K562 (cell line): ENCODE data around the gene WNK1. TPM values are rescaled to one million over a fixed set of nuclear protein-coding genes. Genes with fewer than 3 reads are reported as not detected.

ENCODE experiments used
- ATAC-seq: fragments of 200-7000 bp; cut with Tn5 transposase; 3 replicates; pipeline ENCODE4 v1.9.1; 2020; ENCODE audit warnings: moderate library complexity
- BruUV-seq: library from RNA; stranded (reverse); fragments of 400-500 nt; replicated peaks from 2 replicates; lab custom pipeline; 2021; lab: Mats Ljungman, UMichigan
- CTCF ChIA-PET: fragments of 300-600 bp; formaldehyde crosslinking; extraction: SDS; loops from one replicate; lab custom pipeline; 2021; ENCODE audit warnings: low intra/inter-chr PET ratio; lab: Yijun Ruan, JAX
- POLR2A ChIA-PET: fragments of 300-600, 350-650 bp; sonication (Branson Sonifier 250); formaldehyde crosslinking; extraction: SDS; loops from one replicate; lab custom pipeline; 2021; ENCODE audit warnings: antibody characterized with exemption, inconsistent platforms; lab: Yijun Ruan, JAX
- DNase-seq, 4 experiments: peaks; one replicate each; pipeline versions ENCODE4 v3.0.0 to v3.0.0-alpha.2; 2011 to 2018; ENCODE audit warnings: low spot score in 3 of 4, mixed read lengths in 3 of 4; ENCODE audit errors: extremely low read depth in 1 of 4
- FAIRE-seq: peaks from 2 replicates; lab custom pipeline; 2011; peaks lifted over from hg19 to GRCh38; lab: Jason Lieb, UNC
- H2AFZ ChIP-seq: 2 replicates; pipeline ENCODE4 v1.6.0; 2011; ENCODE audit warnings: low read depth, low read length, control low read depth, inconsistent platforms
- H3K27ac ChIP-seq: fragments of 200-600 bp; 3 replicates; pipeline ENCODE4 v1.8.0; 2011; ENCODE audit warnings: low read depth, mild to moderate bottlenecking, control low read depth, inconsistent platforms, low read length, moderate library complexity, mixed read lengths; ENCODE audit errors: extremely low read depth
- H3K27me3 ChIP-seq, 2 experiments: fragments of 300-600 bp in 1 of 2; 2 replicates in 1 of 2; 3 replicates in 1 of 2; pipeline versions ENCODE4 v1.6.0 to v1.8.0; 2011; ENCODE audit warnings: inconsistent platforms in 2 of 2, low read length in 2 of 2, mild to moderate bottlenecking in 1 of 2, mixed read lengths in 1 of 2, moderate library complexity in 1 of 2; ENCODE audit not compliant: control insufficient read depth in 2 of 2, insufficient read depth in 2 of 2
- H3K36me3 ChIP-seq: fragments of 300-600 bp; 3 replicates; pipeline ENCODE4 v1.8.0; 2011; ENCODE audit warnings: mild to moderate bottlenecking, low read length, inconsistent platforms; ENCODE audit not compliant: control insufficient read depth, insufficient read depth
- H3K4me1 ChIP-seq, 2 experiments: fragments of 200-600 bp in 1 of 2; replicated peaks in 1 of 2; 2 replicates in 1 of 2; 3 replicates in 1 of 2; pipeline versions ENCODE4 v1.5.1 to v1.8.0; 2011; ENCODE audit warnings: inconsistent platforms in 2 of 2, low read length in 2 of 2, mild to moderate bottlenecking in 1 of 2, mixed read lengths in 1 of 2, moderate library complexity in 1 of 2; ENCODE audit not compliant: control insufficient read depth in 2 of 2, insufficient read depth in 2 of 2
- H3K4me2 ChIP-seq: 2 replicates; pipeline ENCODE4 v1.6.1; 2011; ENCODE audit warnings: low read length, control low read depth, inconsistent platforms, mixed read lengths; ENCODE audit not compliant: insufficient read depth
- H3K4me3 ChIP-seq: fragments of 200-600 bp; sonication (generic), shearing (Covaris generic); 2 replicates; pipeline ENCODE4 v1.5.1; 2016; ENCODE audit warnings: control low read depth, inconsistent platforms
- H3K79me2 ChIP-seq: fragments of 200-600 bp; 3 replicates; pipeline ENCODE4 v1.8.0; 2011; ENCODE audit warnings: low read length, inconsistent platforms; ENCODE audit not compliant: control insufficient read depth, insufficient read depth
- H3K9ac ChIP-seq, 2 experiments: 2 replicates each; pipeline versions ENCODE4 v1.6.0 to v1.6.1; 2011; ENCODE audit warnings: low read depth in 2 of 2, low read length in 2 of 2, control low read depth in 1 of 2, inconsistent platforms in 1 of 2, mild to moderate bottlenecking in 1 of 2, mixed read lengths in 1 of 2; ENCODE audit not compliant: insufficient read depth in 1 of 2
- H3K9me1 ChIP-seq: one replicate; pipeline ENCODE4 v1.6.0; 2011; ENCODE audit warnings: inconsistent platforms, mild to moderate bottlenecking, low read length, moderate library complexity; ENCODE audit not compliant: control insufficient read depth, insufficient read depth
- H3K9me3 ChIP-seq: replicated peaks from 2 replicates; pipeline ENCODE4 v1.5.1; 2011; ENCODE audit warnings: low read depth, low read length, inconsistent platforms; ENCODE audit not compliant: control insufficient read depth, insufficient read depth
- H4K20me1 ChIP-seq: replicated peaks from 2 replicates; pipeline ENCODE4 v1.6.1; 2011; ENCODE audit warnings: low read length, inconsistent platforms, mixed read lengths; ENCODE audit not compliant: control insufficient read depth, insufficient read depth
- ETV5 ChIP-seq: sonication (generic); formaldehyde crosslinking; IDR thresholded peaks from 2 replicates; pipeline ENCODE4 v1.4.0; 2020; ENCODE audit warnings: low read depth, mild to moderate bottlenecking, missing genetic modification reagents
- LARP7 ChIP-seq: fragments of 450-650 bp; IDR thresholded peaks from 2 replicates; pipeline ENCODE4 v1.6.1; 2016
- PHF20 ChIP-seq: fragments of 450-650 bp; IDR thresholded peaks from 2 replicates; pipeline ENCODE4 v1.6.1; 2018; ENCODE audit not compliant: partially characterized antibody
- POLR2AphosphoS2 ChIP-seq: IDR thresholded peaks from 2 replicates; pipeline ENCODE4 v1.6.1; 2012; ENCODE audit warnings: low read length, improper control_type of control experiment
- ZNF121 ChIP-seq: sonication (generic); formaldehyde crosslinking; conservative IDR thresholded peaks from 2 replicates; pipeline ENCODE4 v1.8.0; 2022; ENCODE audit warnings: missing genetic modification reagents
- WGBS: fragments of 100-300 bp; shearing (Covaris generic); methylation state at CpG from one replicate; pipeline ENCODE4 v1.1.6; 2016; ENCODE audit warnings: low coverage, mixed read lengths; ENCODE audit not compliant: insufficient coverage; ENCODE audit errors: missing lambda C conversion rate; 5-methylcytosine and 5-hydroxymethylcytosine counted together
- in situ Hi-C: fragments of 300-500 bp; cut with MboI; formaldehyde crosslinking; loops from 4 replicates; pipeline ENCODE4 v1.15.0; 2018; ENCODE audit warnings: inconsistent platforms, mixed read lengths
- intact Hi-C: fragments of 100-400 bp; cut with micrococcal nuclease; formaldehyde crosslinking; loops from 2 replicates; pipeline ENCODE4 v1.14.2; 2022
- polyA plus RNA-seq, 8 experiments: library from polyadenylated mRNA; depleted of rRNA in 4 of 8; stranded (reverse) in 5 of 8; unstranded in 3 of 8; fragments of >200 nt; fragmentation: Nextera tagmentation in 2 of 8; fragmentation: Illumina TruSeq in 1 of 8; extraction: Ambion mirVana in 2 of 8; extraction: Trizol in 1 of 8; gene quantifications; 2 replicates each; pipeline versions ENCODE4 v1.2.1 to v1.2.3, GENCODE V29; 2011 to 2014; ENCODE audit warnings: inconsistent platforms in 1 of 8, missing spikeins in 1 of 8
- total RNA-seq, 7 experiments: library from RNA; depleted of rRNA in 6 of 7; stranded (reverse); fragments of >200 nt in 6 of 7; fragmentation: Illumina TruSeq in 2 of 7; extraction: Trizol in 2 of 7; gene quantifications; 2 replicates each; pipeline versions ENCODE4 v1.2.1 to v1.2.3, GENCODE V29; 2011 to 2021; ENCODE audit warnings: low replicate concordance in 1 of 7
- TF ChIP-seq, protein P1 (sequence below): sonication (generic); formaldehyde crosslinking; IDR thresholded peaks from 2 replicates; pipeline ENCODE4 v1.8.0; 2022; ENCODE audit warnings: mild to moderate bottlenecking, missing genetic modification reagents
- TF ChIP-seq, protein P2 (sequence below): fragments of 250-450 bp; sonication (Bioruptor Pico); IDR thresholded peaks from 2 replicates; pipeline ENCODE4 v1.4.0; 2020

The WNK1 gene
- total and polyA plus RNA-seq, 9 of the 15 experiments (the other 6 are each of a cell fraction or from before 2014, with no cell fraction given) = 4.3 to 73.9 (median 31.0) TPM

DNA sequence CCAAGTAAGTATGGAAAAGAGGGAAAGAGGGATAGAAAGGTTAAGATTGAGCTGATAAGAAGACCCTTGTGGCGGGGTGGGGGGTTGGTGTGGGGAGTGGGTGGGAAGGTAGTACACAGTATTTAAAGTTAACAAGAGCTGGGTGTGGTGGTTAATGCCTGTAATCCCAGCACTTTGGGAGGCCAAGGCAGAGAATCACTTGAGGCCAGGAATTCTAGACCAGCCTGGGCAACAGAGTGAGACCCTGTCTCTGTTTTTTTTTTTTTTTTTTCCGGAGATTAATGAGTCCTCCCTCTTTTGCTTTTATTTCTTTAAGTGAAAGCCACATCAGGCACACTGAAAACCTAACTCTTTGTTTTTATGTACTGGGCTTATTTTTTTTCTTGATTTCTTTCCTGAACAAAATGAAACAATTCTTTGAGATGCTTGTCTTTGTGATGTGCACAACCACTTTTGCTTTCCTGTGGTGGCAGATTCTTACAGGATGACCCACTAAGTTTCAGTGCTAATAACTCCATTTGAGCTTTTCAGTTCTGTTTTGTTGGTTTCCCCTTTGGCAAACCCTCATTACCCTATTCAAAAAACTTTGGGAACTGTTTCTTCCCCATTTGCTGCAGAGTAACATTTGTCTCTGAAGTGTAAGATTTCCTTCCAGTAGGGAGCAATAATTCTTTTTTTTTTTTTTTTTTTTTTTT is 54.8 kb downstream of the WNK1 start:
- no peak for ATAC-seq
- Histone ChIP-seq H3K9ac (no peak overlapping the region), H2AFZ (no peak overlapping the region), H4K20me1 (peaks cover 4% of the 10 kb centered on the region; the same call in 1 of the 2 replicates), H3K36me3 (no peaks in the 10 kb centered on the region), H3K4me2 (no peak overlapping the region), H3K9me3 (no peaks in the 10 kb centered on the region), H3K9me1 (no peaks in the 10 kb centered on the region), H3K4me3 (no peak overlapping the region), H3K27ac (no peak overlapping the region)
- ChIA-PET POLR2A (interaction anchor here (0.7 kb wide), 1 partner anchor 178 kb away, joined by 4 read pairs; no protein-coding TSS in a partner anchor), CTCF (no interaction called here)
- no TSS peak for BruUV-seq
- no peak for DNase-seq
- no peak for FAIRE-seq
- intact Hi-C loops = no loop called here
- TF ChIP-seq ZNF121 (CRISPR knock-in tag) = 0 out of 2 replicates have a peak, but pooled peaks have one; percentile 20
- no peak for TF ChIP-seq PHF20
- TF ChIP-seq, all 486 proteins: peak for 1
- in situ Hi-C loops = no loop called here
- Histone ChIP-seq H3K4me1 (peaks cover 3 to 8% of the 10 kb centered on the region in 2 experiments; a peak in 3 of 5 replicates), H3K27me3 (no peaks in the 10 kb centered on the region), H3K79me2 (peaks cover 95% of the 10 kb centered on the region)
- WGBS = no CpG with 5 or more reads among the region's 2 CpGs

DNA sequence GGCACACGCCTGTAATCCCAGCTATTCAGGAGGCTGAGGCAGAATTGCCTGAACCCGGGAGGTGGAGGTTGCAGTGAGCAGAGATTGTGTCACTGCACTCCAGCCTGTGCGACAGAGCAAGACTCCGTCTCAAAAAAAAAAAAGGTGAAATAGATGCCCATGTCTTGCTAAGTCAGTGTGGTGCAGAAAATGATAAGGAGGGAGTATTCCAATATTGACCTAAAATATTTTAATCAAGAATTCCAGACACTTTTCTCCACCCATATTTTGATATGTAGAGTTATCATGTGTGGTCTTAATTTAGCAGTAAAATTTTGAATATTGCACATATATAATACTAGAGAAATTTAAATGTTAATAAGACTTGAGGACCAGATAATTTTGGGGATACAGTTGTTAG is 57.7 kb downstream of the WNK1 start:
- 29% methylated on average over 4 of the region's 4 CpGs for WGBS
- in situ Hi-C loops (loop anchor here (5.0 kb wide), 1 partner anchor 243 kb away; no protein-coding TSS in a partner anchor), intact Hi-C loops (loop anchor here (5.0 kb wide), 2 partner anchors 58 to 233 kb away; partner anchors contain the start of gene WNK1)
- ChIA-PET CTCF (no interaction called here), POLR2A (no interaction called here)
- Histone ChIP-seq H3K27me3 (no peaks in the 10 kb centered on the region), H3K27ac (no peak overlapping the region), H3K4me3 (no peak overlapping the region), H3K9me1 (no peaks in the 10 kb centered on the region), H3K9me3 (no peaks in the 10 kb centered on the region), H3K4me2 (no peak overlapping the region), H3K79me2 (peaks cover 92% of the 10 kb centered on the region), H4K20me1 (peaks cover 4% of the 10 kb centered on the region; the same call in 1 of the 2 replicates), H3K4me1 (peaks cover 2 to 3% of the 10 kb centered on the region in 2 experiments; a peak in 3 of 5 replicates), H2AFZ (no peak overlapping the region), H3K9ac (no peak overlapping the region), H3K36me3 (peaks cover 13% of the 10 kb centered on the region; the same call in 1 of the 3 replicates)
- no peak for DNase-seq
- no peak for ATAC-seq
- BruUV-seq = no TSS peak
- FAIRE-seq = no peak
- TF ChIP-seq ETV5 (CRISPR knock-in tag) (no peak), POLR2AphosphoS2 (no peak), LARP7 (no peak)
- TF ChIP-seq, protein P1, sequence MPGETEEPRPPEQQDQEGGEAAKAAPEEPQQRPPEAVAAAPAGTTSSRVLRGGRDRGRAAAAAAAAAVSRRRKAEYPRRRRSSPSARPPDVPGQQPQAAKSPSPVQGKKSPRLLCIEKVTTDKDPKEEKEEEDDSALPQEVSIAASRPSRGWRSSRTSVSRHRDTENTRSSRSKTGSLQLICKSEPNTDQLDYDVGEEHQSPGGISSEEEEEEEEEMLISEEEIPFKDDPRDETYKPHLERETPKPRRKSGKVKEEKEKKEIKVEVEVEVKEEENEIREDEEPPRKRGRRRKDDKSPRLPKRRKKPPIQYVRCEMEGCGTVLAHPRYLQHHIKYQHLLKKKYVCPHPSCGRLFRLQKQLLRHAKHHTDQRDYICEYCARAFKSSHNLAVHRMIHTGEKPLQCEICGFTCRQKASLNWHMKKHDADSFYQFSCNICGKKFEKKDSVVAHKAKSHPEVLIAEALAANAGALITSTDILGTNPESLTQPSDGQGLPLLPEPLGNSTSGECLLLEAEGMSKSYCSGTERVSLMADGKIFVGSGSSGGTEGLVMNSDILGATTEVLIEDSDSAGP = no peak
- TF ChIP-seq, protein P2, sequence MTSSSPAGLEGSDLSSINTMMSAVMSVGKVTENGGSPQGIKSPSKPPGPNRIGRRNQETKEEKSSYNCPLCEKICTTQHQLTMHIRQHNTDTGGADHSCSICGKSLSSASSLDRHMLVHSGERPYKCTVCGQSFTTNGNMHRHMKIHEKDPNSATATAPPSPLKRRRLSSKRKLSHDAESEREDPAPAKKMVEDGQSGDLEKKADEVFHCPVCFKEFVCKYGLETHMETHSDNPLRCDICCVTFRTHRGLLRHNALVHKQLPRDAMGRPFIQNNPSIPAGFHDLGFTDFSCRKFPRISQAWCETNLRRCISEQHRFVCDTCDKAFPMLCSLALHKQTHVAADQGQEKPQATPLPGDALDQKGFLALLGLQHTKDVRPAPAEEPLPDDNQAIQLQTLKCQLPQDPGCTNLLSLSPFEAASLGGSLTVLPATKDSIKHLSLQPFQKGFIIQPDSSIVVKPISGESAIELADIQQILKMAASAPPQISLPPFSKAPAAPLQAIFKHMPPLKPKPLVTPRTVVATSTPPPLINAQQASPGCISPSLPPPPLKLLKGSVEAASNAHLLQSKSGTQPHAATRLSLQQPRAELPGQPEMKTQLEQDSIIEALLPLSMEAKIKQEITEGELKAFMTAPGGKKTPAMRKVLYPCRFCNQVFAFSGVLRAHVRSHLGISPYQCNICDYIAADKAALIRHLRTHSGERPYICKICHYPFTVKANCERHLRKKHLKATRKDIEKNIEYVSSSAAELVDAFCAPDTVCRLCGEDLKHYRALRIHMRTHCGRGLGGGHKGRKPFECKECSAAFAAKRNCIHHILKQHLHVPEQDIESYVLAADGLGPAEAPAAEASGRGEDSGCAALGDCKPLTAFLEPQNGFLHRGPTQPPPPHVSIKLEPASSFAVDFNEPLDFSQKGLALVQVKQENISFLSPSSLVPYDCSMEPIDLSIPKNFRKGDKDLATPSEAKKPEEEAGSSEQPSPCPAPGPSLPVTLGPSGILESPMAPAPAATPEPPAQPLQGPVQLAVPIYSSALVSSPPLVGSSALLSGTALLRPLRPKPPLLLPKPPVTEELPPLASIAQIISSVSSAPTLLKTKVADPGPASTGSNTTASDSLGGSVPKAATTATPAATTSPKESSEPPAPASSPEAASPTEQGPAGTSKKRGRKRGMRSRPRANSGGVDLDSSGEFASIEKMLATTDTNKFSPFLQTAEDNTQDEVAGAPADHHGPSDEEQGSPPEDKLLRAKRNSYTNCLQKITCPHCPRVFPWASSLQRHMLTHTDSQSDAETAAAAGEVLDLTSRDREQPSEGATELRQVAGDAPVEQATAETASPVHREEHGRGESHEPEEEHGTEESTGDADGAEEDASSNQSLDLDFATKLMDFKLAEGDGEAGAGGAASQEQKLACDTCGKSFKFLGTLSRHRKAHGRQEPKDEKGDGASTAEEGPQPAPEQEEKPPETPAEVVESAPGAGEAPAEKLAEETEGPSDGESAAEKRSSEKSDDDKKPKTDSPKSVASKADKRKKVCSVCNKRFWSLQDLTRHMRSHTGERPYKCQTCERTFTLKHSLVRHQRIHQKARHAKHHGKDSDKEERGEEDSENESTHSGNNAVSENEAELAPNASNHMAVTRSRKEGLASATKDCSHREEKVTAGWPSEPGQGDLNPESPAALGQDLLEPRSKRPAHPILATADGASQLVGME (CRISPR knock-in tag) = no peak
